SK-N-SH treated with all-trans-retinoic acid at 6 μM for 48 hours (cell line): ENCODE measurements around the gene TOP2B.

ENCODE experiments used
- ATAC-seq: fragments of 200-7000 bp; cut with Tn5 transposase; 3 replicates; pipeline ENCODE4 v1.9.1; 2020; ENCODE audit warnings: mild to moderate bottlenecking, moderate library complexity
- ARNTL ChIP-seq: fragments of 450-650 bp; formaldehyde crosslinking; IDR thresholded peaks from 2 replicates; pipeline ENCODE4 v1.5.0; 2020; ENCODE audit warnings: low read depth, mild to moderate bottlenecking, moderate library complexity, borderline replicate concordance
- BACH2 ChIP-seq: fragments of 250-450 bp; sonication (Bioruptor Pico); IDR thresholded peaks from 2 replicates; pipeline ENCODE4 v1.9.0; 2021; ENCODE audit warnings: mild to moderate bottlenecking, borderline replicate concordance
- CREB5 ChIP-seq: fragments of 250-450 bp; sonication (Bioruptor Pico); IDR thresholded peaks from 2 replicates; pipeline ENCODE4 v1.5.1; 2020; ENCODE audit warnings: low read depth, mild to moderate bottlenecking, moderate library complexity
- CSDC2 ChIP-seq: fragments of 250-450 bp; sonication (Bioruptor Pico); IDR thresholded peaks from 2 replicates; pipeline ENCODE4 v1.5.0; 2020; ENCODE audit warnings: mild to moderate bottlenecking, moderate library complexity
- CSRNP3 ChIP-seq: fragments of 250-450 bp; sonication (Bioruptor Pico); IDR thresholded peaks from 2 replicates; pipeline ENCODE4 v1.5.1; 2021; ENCODE audit warnings: mild to moderate bottlenecking, moderate library complexity
- ESRRG ChIP-seq: fragments of 250-450 bp; sonication (Bioruptor Pico); IDR thresholded peaks from 2 replicates; pipeline ENCODE4 v1.6.1; 2021; ENCODE audit warnings: mild to moderate bottlenecking
- GLIS3 ChIP-seq: fragments of 250-450 bp; sonication (Bioruptor Pico); IDR thresholded peaks from 2 replicates; pipeline ENCODE4 v1.5.0; 2020; ENCODE audit warnings: mild to moderate bottlenecking, moderate library complexity
- ISL1 ChIP-seq: fragments of 250-450 bp; sonication (Bioruptor Pico); IDR thresholded peaks from 2 replicates; pipeline ENCODE4 v2.1.2; 2022; ENCODE audit warnings: mild to moderate bottlenecking, moderate library complexity
- OSR1 ChIP-seq: fragments of 250-450 bp; sonication (Bioruptor Pico); IDR thresholded peaks from 2 replicates; pipeline ENCODE4 v1.8.0; 2022; ENCODE audit warnings: moderate library complexity, mild to moderate bottlenecking, inconsistent platforms
- POU6F1 ChIP-seq: fragments of 250-450 bp; sonication (Bioruptor Pico); IDR thresholded peaks from 2 replicates; pipeline ENCODE4 v1.8.0; 2021; ENCODE audit warnings: low read depth, mild to moderate bottlenecking, moderate library complexity, borderline replicate concordance
- PPARA ChIP-seq: fragments of 250-450 bp; sonication (Bioruptor Pico); IDR thresholded peaks from 2 replicates; pipeline ENCODE4 v1.5.0; 2020; ENCODE audit warnings: mild to moderate bottlenecking, borderline replicate concordance
- RARB ChIP-seq: fragments of 250-450 bp; sonication (Bioruptor Pico); IDR thresholded peaks from 2 replicates; pipeline ENCODE4 v1.8.0; 2021; ENCODE audit warnings: mild to moderate bottlenecking, moderate library complexity
- SNAI2 ChIP-seq: fragments of 250-450 bp; sonication (Bioruptor Pico); IDR thresholded peaks from 2 replicates; pipeline ENCODE4 v1.5.0; 2020; ENCODE audit warnings: mild to moderate bottlenecking, moderate library complexity
- TCF4 ChIP-seq: fragments of 250-450 bp; sonication (Bioruptor Pico); IDR thresholded peaks from 2 replicates; pipeline ENCODE4 v1.8.0; 2021; ENCODE audit warnings: mild to moderate bottlenecking, moderate library complexity, borderline replicate concordance
- TOX ChIP-seq: fragments of 250-450 bp; sonication (Bioruptor Pico); IDR thresholded peaks from 2 replicates; pipeline ENCODE4 v1.8.0; 2021; ENCODE audit warnings: mild to moderate bottlenecking, moderate library complexity, borderline replicate concordance
- ZC3H10 ChIP-seq: fragments of 250-450 bp; sonication (Bioruptor Pico); IDR thresholded peaks from 2 replicates; pipeline ENCODE4 v1.5.1; 2021; ENCODE audit warnings: mild to moderate bottlenecking, moderate library complexity
- ZFP3 ChIP-seq: fragments of 250-450 bp; sonication (Bioruptor Pico); IDR thresholded peaks from 2 replicates; pipeline ENCODE4 v1.5.0; 2020; ENCODE audit warnings: mild to moderate bottlenecking, moderate library complexity
- ZFP30 ChIP-seq: fragments of 450-650 bp; formaldehyde crosslinking; IDR thresholded peaks from 2 replicates; pipeline ENCODE4 v1.5.0; 2022; ENCODE audit warnings: mild to moderate bottlenecking, moderate library complexity
- ZNF70 ChIP-seq: fragments of 450-650 bp; formaldehyde crosslinking; IDR thresholded peaks from 2 replicates; pipeline ENCODE4 v1.5.0; 2020; ENCODE audit warnings: mild to moderate bottlenecking, moderate library complexity
- ZNF8 ChIP-seq: fragments of 450-650 bp; formaldehyde crosslinking; IDR thresholded peaks from 2 replicates; pipeline ENCODE4 v1.5.0; 2020; ENCODE audit warnings: mild to moderate bottlenecking, moderate library complexity

Gene TOP2B

GRCh38 chr3:25695731-25696420, 31.2 kb upstream of the TOP2B start (continued):
- TF ChIP-seq CSRNP3 (CRISPR knock-in tag) (no peak), ZNF8 (CRISPR knock-in tag) (no peak), SNAI2 (CRISPR knock-in tag) (no peak), ESRRG (CRISPR knock-in tag) (no peak), OSR1 (CRISPR knock-in tag) (no peak), BACH2 (CRISPR knock-in tag) (no peak)
- TF ChIP-seq, all 23 proteins: peak for 0

- TF ChIP-seq ZFP30 (CRISPR knock-in tag) (no peak), ISL1 (CRISPR knock-in tag) (no peak), PPARA (no peak), POU6F1 (CRISPR knock-in tag) (no peak), GLIS3 (no peak), TCF4 (CRISPR knock-in tag) (no peak), ZC3H10 (CRISPR knock-in tag) (no peak), BACH2 (CRISPR knock-in tag) (no peak), TOX (CRISPR knock-in tag) (no peak), OSR1 (CRISPR knock-in tag) (no peak), CSRNP3 (CRISPR knock-in tag) (no peak), CSDC2 (no peak), ARNTL (CRISPR knock-in tag) (no peak), ESRRG (CRISPR knock-in tag) (no peak), SNAI2 (CRISPR knock-in tag) (no peak), RARB (CRISPR knock-in tag) (no peak), ZFP3 (CRISPR knock-in tag) (no peak)
- no peak for ATAC-seq
Observed at GRCh38 chr3:25693238-25693637, 28.5 kb upstream of the TOP2B start.

GRCh38 chr3:25692341-25692740, 27.6 kb upstream of the TOP2B start:
- TF ChIP-seq ZC3H10 (CRISPR knock-in tag), result no peak
- no peak for TF ChIP-seq ZNF8 (CRISPR knock-in tag)
- TF ChIP-seq PPARA, result no peak
- no peak for TF ChIP-seq RARB (CRISPR knock-in tag)
- no peak for TF ChIP-seq ISL1 (CRISPR knock-in tag)
- ATAC-seq, result no peak

- no peak for TF ChIP-seq CSDC2
- TF ChIP-seq ZNF70 (CRISPR knock-in tag), result no peak
- TF ChIP-seq PPARA, result no peak
- no peak for TF ChIP-seq ZFP3 (CRISPR knock-in tag)
- no peak for TF ChIP-seq TOX (CRISPR knock-in tag)
- no peak for TF ChIP-seq CREB5
- no peak for TF ChIP-seq ARNTL (CRISPR knock-in tag)
- no peak for TF ChIP-seq CSRNP3 (CRISPR knock-in tag)
- no peak for TF ChIP-seq TCF4 (CRISPR knock-in tag)
- TF ChIP-seq RARB (CRISPR knock-in tag), result no peak
- no peak for ATAC-seq
Observed at GRCh38 chr3:25690768-25691533, 26.2 kb upstream of the TOP2B start.
